ENCODE measurements around the gene CDK5R2. TPM values are rescaled to one million over a fixed set of nuclear protein-coding genes. Genes with fewer than 3 reads are reported as not detected.

Gene CDK5R2
- total RNA-seq, 2 experiments from 2014 or later, result not detected

- TF ChIP-seq CTCF (IDR thresholded peaks at IDR 0.05), result no peak
- intact Hi-C loops (cut with micrococcal nuclease), result no loop called here
- DNase-seq, result no peak
- Mint-ChIP-seq H3K36me3 (ENCODE audit: low read depth) (no peaks in the 10 kb centered on the region), H3K27ac (no peak overlapping the region), H3K27me3 (peaks cover 58% of the 10 kb centered on the region), H3K9me3 (no peaks in the 10 kb centered on the region), H3K4me3 (no peak overlapping the region), H3K4me1 (ENCODE audit: low read depth) (peaks cover 11% of the 10 kb centered on the region)
- ChIA-PET POLR2A (interaction anchor here (0.6 kb wide), 1 partner anchor 341 kb away, joined by 3 read pairs; no protein-coding TSS in a partner anchor), CTCF (interaction anchor here (0.9 to 3.4 kb wide), 7 partner anchors 9 to 155 kb away, joined by 3 to 23 read pairs (median 3); no protein-coding TSS in a partner anchor)
- ATAC-seq, result no peak
These were observed 44.5 kb downstream of the CDK5R2 start for GRCh38 chr2:219003979-219004378.

GRCh38 chr2:219009294-219009693 is 49.8 kb downstream of the CDK5R2 start:
- no peaks in the 10 kb centered on the region for H3K36me3 Mint-ChIP-seq (ENCODE audit: low read depth)
- no peak for TF ChIP-seq CTCF (IDR thresholded peaks at IDR 0.05)
- H3K4me1 Mint-ChIP-seq (ENCODE audit: low read depth), result no peaks in the 10 kb centered on the region
- peaks cover 26% of the 10 kb centered on the region for H3K27me3 Mint-ChIP-seq
- DNase-seq, result no peak
- no peak overlapping the region for H3K27ac Mint-ChIP-seq
- intact Hi-C loops (cut with micrococcal nuclease), result no loop called here
- no peak for ATAC-seq
- no peaks in the 10 kb centered on the region for H3K9me3 Mint-ChIP-seq
- ChIA-PET CTCF (interaction anchor here (1.5 to 3.7 kb wide), 6 partner anchors 11 to 286 kb away, joined by 5 to 20 read pairs (median 8); no protein-coding TSS in a partner anchor), POLR2A (no interaction called here)
- no peak overlapping the region for H3K4me3 Mint-ChIP-seq

GRCh38 chr2:219010162-219010756 is 50.8 kb downstream of the CDK5R2 start:
- CTCF ChIA-PET, result interaction anchor here (0.6 to 4.4 kb wide), 19 partner anchors 10 to 285 kb away, joined by 3 to 20 read pairs (median 5); partner anchors contain the start of gene SLC23A3
- Mint-ChIP-seq H3K4me1 (ENCODE audit: low read depth) (no peaks in the 10 kb centered on the region), H3K4me3 (no peak overlapping the region), H3K27me3 (peaks cover 18% of the 10 kb centered on the region), H3K27ac (no peak overlapping the region), H3K9me3 (no peaks in the 10 kb centered on the region), H3K36me3 (ENCODE audit: low read depth) (no peaks in the 10 kb centered on the region)
- DNase-seq, result peak; percentile 58
- intact Hi-C loops (cut with micrococcal nuclease), result no loop called here
- TF ChIP-seq CTCF (IDR thresholded peaks at IDR 0.05), result peak; percentile 46
- POLR2A ChIA-PET, result no interaction called here
- peak; percentile 80 for ATAC-seq

- Mint-ChIP-seq H3K36me3 (ENCODE audit: low read depth) (no peaks in the 10 kb centered on the region), H3K9me3 (no peaks in the 10 kb centered on the region), H3K4me3 (no peak overlapping the region), H3K4me1 (ENCODE audit: low read depth) (no peaks in the 10 kb centered on the region), H3K27ac (no peak overlapping the region), H3K27me3 (peaks cover 14% of the 10 kb centered on the region)
- ChIA-PET POLR2A (no interaction called here), CTCF (interaction anchor here (0.7 to 4.4 kb wide), 14 partner anchors 11 to 284 kb away, joined by 3 to 17 read pairs (median 6); partner anchors contain the start of gene SLC23A3)
- ATAC-seq (no peak), DNase-seq (no peak)
- no peak for TF ChIP-seq CTCF (IDR thresholded peaks at IDR 0.05)
- intact Hi-C loops (cut with micrococcal nuclease), result no loop called here
These were observed 51.4 kb downstream of the CDK5R2 start for GRCh38 chr2:219010873-219011272.

Small RNAs within 50 kb of the gene (microRNA-seq; reads per million reads assigned to microRNA genes)
- gene MIR375 (ENCODE audit: borderline microRNAs expressed, borderline replicate concordance), result 22.1 reads per million, percentile 47 among the genes with 10 or more reads in this experiment

Other genes starting within 250 kb of the CDK5R2 start
- gene TTLL4, start 248.8 kb upstream of the CDK5R2 start, total RNA-seq, result 10 to 100 TPM; 32.2 to 36.6 TPM
- under 1 TPM; 0.14 to 0.18 TPM for gene CYP27A1, start 177.5 kb upstream of the CDK5R2 start, total RNA-seq
- not detected for gene PRKAG3, start 127.9 kb upstream of the CDK5R2 start, total RNA-seq
- gene WNT6, start 99.9 kb upstream of the CDK5R2 start, total RNA-seq, result under 1 TPM; 0.25 to 0.34 TPM
- 10 to 100 TPM; 27.9 to 29.2 TPM for gene WNT10A, start 78.8 kb upstream of the CDK5R2 start, total RNA-seq
- not detected for gene FEV, start 25.5 kb downstream of the CDK5R2 start, total RNA-seq
- gene CRYBA2, start 33.8 kb downstream of the CDK5R2 start, total RNA-seq, result not detected
- gene CFAP65, start 81.8 kb downstream of the CDK5R2 start, total RNA-seq, result not detected
- gene IHH, start 101.3 kb downstream of the CDK5R2 start, total RNA-seq, result not detected
- 10 to 100 TPM; 22.4 to 26.3 TPM for gene NHEJ1, start 201.1 kb downstream of the CDK5R2 start, total RNA-seq
- gene SLC23A3, start 210.4 kb downstream of the CDK5R2 start, total RNA-seq, result 1 to 10 TPM; 1.1 to 1.6 TPM
- 10 to 100 TPM; 38.6 to 38.7 TPM for gene CNPPD1, start 217.3 kb downstream of the CDK5R2 start, total RNA-seq
- gene RETREG2, start 218.6 kb downstream of the CDK5R2 start, total RNA-seq, result 10 to 100 TPM; 63.8 to 67.8 TPM
- gene ZFAND2B, start 247.1 kb downstream of the CDK5R2 start, total RNA-seq, result 10 to 100 TPM; 31.3 to 33.3 TPM